Mesendoderm (in vitro differentiated cells): ENCODE measurements around the gene SLCO2B1. TPM values are rescaled to one million over a fixed set of nuclear protein-coding genes. Genes with fewer than 3 reads are reported as not detected.
"Not testable (repeated sequence)": the region's sequence is repeated elsewhere in the genome, so short reads cannot be mapped to it uniquely, and the experiment has no call there.

Experiments
- DNase-seq: peaks from one replicate; pipeline ENCODE4 v3.0.0; 2013
- H2AK5ac ChIP-seq: 2 replicates; pipeline ENCODE4 v1.6.1; 2013; ENCODE audit warnings: low read length, inconsistent platforms
- H2BK120ac ChIP-seq: 2 replicates; pipeline ENCODE4 v1.6.1; 2013; ENCODE audit warnings: low read depth, mild to moderate bottlenecking, low read length, moderate library complexity, mixed read lengths
- H2BK15ac ChIP-seq: replicated peaks from 2 replicates; pipeline ENCODE4 v1.6.1; 2013; ENCODE audit warnings: low read depth, mild to moderate bottlenecking, moderate library complexity
- H2BK5ac ChIP-seq: 2 replicates; pipeline ENCODE4 v1.6.1; 2013; ENCODE audit warnings: low read length, inconsistent platforms
- H3K18ac ChIP-seq: 2 replicates; pipeline ENCODE4 v1.6.1; 2013; ENCODE audit warnings: mild to moderate bottlenecking, low read length, mixed read lengths
- H3K23ac ChIP-seq: one replicate; pipeline ENCODE4 v1.6.1; 2013; ENCODE audit warnings: low read length
- H3K27ac ChIP-seq: 2 replicates; pipeline ENCODE4 v1.5.1; 2013; ENCODE audit warnings: low read depth, mild to moderate bottlenecking, inconsistent platforms, low read length, moderate library complexity
- H3K27me3 ChIP-seq: 2 replicates; pipeline ENCODE4 v1.6.1; 2013; ENCODE audit warnings: low read length, control low read depth, mild to moderate bottlenecking, inconsistent platforms; ENCODE audit not compliant: insufficient read depth, poor library complexity
- H3K36me3 ChIP-seq: 2 replicates; pipeline ENCODE4 v1.6.1; 2013; ENCODE audit warnings: low read length, inconsistent platforms; ENCODE audit not compliant: control insufficient read depth, insufficient read depth
- H3K4ac ChIP-seq: one replicate; pipeline ENCODE4 v1.6.1; 2013; ENCODE audit warnings: low read depth, mild to moderate bottlenecking, low read length, moderate library complexity
- H3K4me1 ChIP-seq: 2 replicates; pipeline ENCODE4 v1.6.1; 2013; ENCODE audit warnings: low read depth, low read length, inconsistent platforms; ENCODE audit not compliant: control insufficient read depth
- H3K4me2 ChIP-seq: 2 replicates; pipeline ENCODE4 v1.6.1; 2013; ENCODE audit warnings: low read length
- H3K4me3 ChIP-seq: 2 replicates; pipeline ENCODE4 v1.5.1; 2013; ENCODE audit warnings: mild to moderate bottlenecking, low read length
- H3K56ac ChIP-seq: one replicate; pipeline ENCODE4 v1.6.1; 2013; ENCODE audit warnings: low read length
- H3K79me1 ChIP-seq: 2 replicates; pipeline ENCODE4 v1.6.1; 2013; ENCODE audit warnings: low read length, inconsistent platforms
- H3K79me2 ChIP-seq: 2 replicates; pipeline ENCODE4 v1.6.1; 2013; ENCODE audit warnings: mild to moderate bottlenecking, low read length; ENCODE audit not compliant: control insufficient read depth, insufficient read depth
- H3K9ac ChIP-seq: 2 replicates; pipeline ENCODE4 v1.6.1; 2013; ENCODE audit warnings: low read length, inconsistent platforms
- H4K5ac ChIP-seq: one replicate; pipeline ENCODE4 v1.6.1; 2013; ENCODE audit warnings: low read length
- H4K8ac ChIP-seq: one replicate; pipeline ENCODE4 v1.6.1; 2013; ENCODE audit warnings: low read depth, mild to moderate bottlenecking, control low read depth, low read length, moderate library complexity
- WGBS: extraction: QIAGEN DNeasy Blood & Tissue Kit; methylation state at CpG from one replicate; pipeline ENCODE4 v1.1.7; 2013; ENCODE audit warnings: low lambda C conversion rate, missing lambda C conversion rate; ENCODE audit not compliant: insufficient coverage; ENCODE audit errors: extremely low coverage; 5-methylcytosine and 5-hydroxymethylcytosine counted together
- polyA plus RNA-seq, 2 experiments: library from polyadenylated mRNA; stranded (reverse); fragments of 200-250 nt; gene quantifications; one replicate each; pipeline ENCODE4 v1.2.3, GENCODE V29; 2013

Gene SLCO2B1, protein sequence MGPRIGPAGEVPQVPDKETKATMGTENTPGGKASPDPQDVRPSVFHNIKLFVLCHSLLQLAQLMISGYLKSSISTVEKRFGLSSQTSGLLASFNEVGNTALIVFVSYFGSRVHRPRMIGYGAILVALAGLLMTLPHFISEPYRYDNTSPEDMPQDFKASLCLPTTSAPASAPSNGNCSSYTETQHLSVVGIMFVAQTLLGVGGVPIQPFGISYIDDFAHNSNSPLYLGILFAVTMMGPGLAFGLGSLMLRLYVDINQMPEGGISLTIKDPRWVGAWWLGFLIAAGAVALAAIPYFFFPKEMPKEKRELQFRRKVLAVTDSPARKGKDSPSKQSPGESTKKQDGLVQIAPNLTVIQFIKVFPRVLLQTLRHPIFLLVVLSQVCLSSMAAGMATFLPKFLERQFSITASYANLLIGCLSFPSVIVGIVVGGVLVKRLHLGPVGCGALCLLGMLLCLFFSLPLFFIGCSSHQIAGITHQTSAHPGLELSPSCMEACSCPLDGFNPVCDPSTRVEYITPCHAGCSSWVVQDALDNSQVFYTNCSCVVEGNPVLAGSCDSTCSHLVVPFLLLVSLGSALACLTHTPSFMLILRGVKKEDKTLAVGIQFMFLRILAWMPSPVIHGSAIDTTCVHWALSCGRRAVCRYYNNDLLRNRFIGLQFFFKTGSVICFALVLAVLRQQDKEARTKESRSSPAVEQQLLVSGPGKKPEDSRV
- polyA plus RNA-seq (2013, experiment 1 of 2), result 0.01 TPM
- polyA plus RNA-seq (2013, experiment 2 of 2), result not detected

DNA sequence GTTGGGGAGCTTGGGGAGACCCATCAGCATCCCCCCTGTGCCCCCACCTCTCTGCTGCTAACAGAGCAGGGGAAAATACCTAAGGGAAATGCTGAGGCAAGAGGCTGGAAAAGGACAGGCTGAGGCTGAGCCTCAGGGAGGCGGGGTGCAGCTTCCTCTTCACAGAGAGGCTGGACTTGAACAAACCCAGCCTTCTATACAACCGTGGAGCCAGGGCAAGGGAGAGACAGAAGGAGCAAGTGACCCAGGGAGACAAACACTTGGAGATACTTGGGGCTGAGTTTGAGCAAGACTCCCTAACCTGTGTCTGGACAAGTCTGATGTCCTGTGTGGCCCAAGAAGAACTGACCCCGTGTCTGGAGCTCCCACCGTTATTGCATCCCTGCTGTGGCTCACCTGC is at the start of gene SLCO2B1:
SLCO2B1 (plus strand) TSS at position 229 of the 400 bp plus-strand sequence. CDS start 275 bp downstream, outside the sequence.
- Histone ChIP-seq H3K79me2 (no peaks in the 10 kb centered on the region), H3K27me3 (no peaks in the 10 kb centered on the region), H3K4me2 (no peak within 1 kb of the TSS), H2BK5ac (no peak within 1 kb of the TSS), H3K36me3 (no peaks in the 10 kb centered on the region), H3K9ac (no peak within 1 kb of the TSS), H2BK15ac (no peak within 1 kb of the TSS), H3K23ac (no peak within 1 kb of the TSS), H3K79me1 (no peaks in the 10 kb centered on the region), H3K27ac (no peak within 1 kb of the TSS), H3K4ac (no peak within 1 kb of the TSS), H4K5ac (no peak within 1 kb of the TSS), H2AK5ac (no peak within 1 kb of the TSS), H3K18ac (no peak within 1 kb of the TSS), H3K4me1 (no peaks in the 10 kb centered on the region), H3K56ac (no peak within 1 kb of the TSS), H2BK120ac (no peak within 1 kb of the TSS), H4K8ac (no peak within 1 kb of the TSS), H3K4me3 (no peak within 1 kb of the TSS)
- no peak for DNase-seq
- no CpG with 5 or more reads among the region's 4 CpGs for WGBS

DNA sequence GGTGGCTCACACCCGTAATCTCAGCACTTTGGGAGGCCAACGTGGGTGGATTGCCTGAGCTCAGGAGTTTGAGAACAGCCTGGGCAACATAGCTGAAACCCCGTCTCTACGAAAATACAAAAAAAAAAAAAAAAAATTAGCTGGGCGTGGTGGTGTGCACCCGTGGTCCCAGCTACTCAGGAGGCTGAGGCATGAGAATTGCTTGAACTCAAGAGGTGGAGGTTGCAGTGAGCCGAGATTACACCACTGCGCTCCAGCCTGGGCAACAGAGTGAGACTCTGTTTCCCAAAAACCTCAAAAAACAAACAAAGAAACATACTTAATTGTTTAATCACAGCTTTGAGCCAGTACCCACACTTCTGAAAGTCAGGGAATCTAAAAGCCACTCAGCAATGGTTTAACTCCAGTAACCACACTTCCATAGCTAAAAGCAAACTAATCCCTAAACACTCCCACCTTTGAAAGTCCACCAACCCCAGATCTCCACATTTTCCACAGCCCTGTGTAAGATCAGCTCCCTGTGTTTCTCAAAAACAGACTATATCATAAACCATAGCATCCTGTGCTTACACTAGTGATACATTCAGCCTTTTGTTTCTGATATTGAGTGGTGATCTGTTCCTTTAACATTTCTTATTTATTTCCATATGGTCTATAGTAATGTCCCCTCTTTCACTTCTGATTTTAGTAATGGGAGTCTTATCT is 49.3 kb upstream of the SLCO2B1 start:
- H3K36me3 ChIP-seq, result no peaks in the 10 kb centered on the region
- H2BK5ac ChIP-seq, result no peak overlapping the region
- no peaks in the 10 kb centered on the region for H3K79me1 ChIP-seq
- no peak overlapping the region for H3K9ac ChIP-seq
- H2BK120ac ChIP-seq, result no peak overlapping the region
- no peak overlapping the region for H4K8ac ChIP-seq
- H3K23ac ChIP-seq, result no peak overlapping the region
- no peak overlapping the region for H2BK15ac ChIP-seq
- no peaks in the 10 kb centered on the region for H3K4me1 ChIP-seq
- H3K4me2 ChIP-seq, result no peak overlapping the region
- no peaks in the 10 kb centered on the region for H3K27me3 ChIP-seq
- no peak overlapping the region for H3K56ac ChIP-seq
- H3K4me3 ChIP-seq, result no peak overlapping the region
- H3K27ac ChIP-seq, result no peak overlapping the region
- no peaks in the 10 kb centered on the region for H3K79me2 ChIP-seq
- H3K18ac ChIP-seq, result no peak overlapping the region
- no peak for DNase-seq
- WGBS, result no CpG with 5 or more reads among the region's 8 CpGs
- no peak overlapping the region for H2AK5ac ChIP-seq
- no peak overlapping the region for H3K4ac ChIP-seq
- H4K5ac ChIP-seq, result no peak overlapping the region

DNA sequence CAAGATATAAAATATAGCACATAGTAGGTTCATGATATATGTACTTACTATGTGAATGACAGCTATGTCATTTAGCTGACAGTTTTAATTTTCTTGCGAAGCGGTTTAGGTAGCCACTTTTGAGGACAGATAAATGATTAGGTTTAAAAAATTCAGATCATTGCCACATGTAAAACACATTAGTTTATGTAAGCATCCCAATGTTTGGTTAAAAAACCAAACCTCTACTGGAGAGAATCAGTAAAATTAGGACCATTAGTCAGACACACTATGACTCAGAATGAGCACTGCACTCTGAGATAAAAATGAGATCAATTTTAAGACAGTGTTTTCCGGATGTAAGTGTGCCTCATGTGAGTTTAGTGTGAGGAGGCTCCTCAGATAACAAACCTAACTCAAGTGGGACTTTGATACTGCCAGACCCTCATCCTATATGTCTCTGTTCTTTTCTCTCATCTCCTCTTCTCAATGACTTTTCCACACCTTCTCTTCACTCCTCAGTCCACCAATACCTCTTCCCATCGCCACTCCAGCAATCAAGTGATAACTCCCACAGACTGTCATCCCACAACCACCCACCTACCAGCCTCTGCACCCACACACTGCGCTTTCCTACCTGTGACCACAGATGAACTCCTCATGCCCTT is 47.4 kb upstream of the SLCO2B1 start:
- Histone ChIP-seq H2BK5ac (no peak overlapping the region), H4K8ac (no peak overlapping the region), H3K9ac (no peak overlapping the region), H3K36me3 (no peaks in the 10 kb centered on the region), H3K4me1 (no peaks in the 10 kb centered on the region), H3K18ac (no peak overlapping the region), H2BK120ac (no peak overlapping the region), H3K4me2 (no peak overlapping the region), H3K23ac (no peak overlapping the region), H4K5ac (no peak overlapping the region), H3K79me1 (no peaks in the 10 kb centered on the region), H2BK15ac (no peak overlapping the region), H3K79me2 (no peaks in the 10 kb centered on the region), H3K4me3 (no peak overlapping the region), H3K27ac (no peak overlapping the region), H2AK5ac (no peak overlapping the region), H3K56ac (no peak overlapping the region), H3K4ac (no peak overlapping the region), H3K27me3 (no peaks in the 10 kb centered on the region)
- no peak for DNase-seq
- no CpG with 5 or more reads among the region's 5 CpGs for WGBS

DNA sequence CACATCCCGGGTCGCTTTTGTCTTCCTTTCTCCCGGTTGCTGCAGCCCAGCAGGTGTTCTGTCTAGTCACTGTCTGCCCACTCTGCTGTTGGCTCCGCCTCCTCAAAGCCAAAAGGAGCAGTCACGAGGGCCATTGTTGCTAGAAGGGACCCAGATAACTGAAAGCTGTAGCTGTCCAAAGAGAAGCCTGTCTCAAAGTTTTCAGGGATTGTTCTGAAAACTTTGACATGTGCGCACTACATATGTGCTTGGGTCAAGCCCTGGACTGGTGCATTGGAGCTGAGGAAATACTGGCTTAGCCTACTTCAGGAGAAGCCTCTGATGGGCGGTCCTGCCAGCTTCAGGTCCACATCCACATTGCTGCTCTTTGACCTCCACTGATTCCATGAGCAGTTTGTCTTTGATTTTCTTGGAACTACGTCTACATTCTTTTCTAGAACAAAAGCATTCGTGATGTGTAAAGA is 45.4 kb upstream of the SLCO2B1 start:
- Histone ChIP-seq H2BK5ac (no peak overlapping the region), H3K18ac (no peak overlapping the region), H3K4me2 (no peak overlapping the region), H3K9ac (no peak overlapping the region), H3K27ac (no peak overlapping the region), H4K5ac (no peak overlapping the region), H3K27me3 (no peaks in the 10 kb centered on the region), H3K79me1 (no peaks in the 10 kb centered on the region), H3K36me3 (no peaks in the 10 kb centered on the region), H3K4me1 (no peaks in the 10 kb centered on the region), H3K23ac (no peak overlapping the region), H2AK5ac (no peak overlapping the region), H3K4ac (no peak overlapping the region), H3K4me3 (no peak overlapping the region), H2BK15ac (no peak overlapping the region), H4K8ac (no peak overlapping the region), H2BK120ac (no peak overlapping the region), H3K56ac (no peak overlapping the region), H3K79me2 (no peaks in the 10 kb centered on the region)
- peak; percentile 89 for DNase-seq
- WGBS, result no CpG with 5 or more reads among the region's 9 CpGs

DNA sequence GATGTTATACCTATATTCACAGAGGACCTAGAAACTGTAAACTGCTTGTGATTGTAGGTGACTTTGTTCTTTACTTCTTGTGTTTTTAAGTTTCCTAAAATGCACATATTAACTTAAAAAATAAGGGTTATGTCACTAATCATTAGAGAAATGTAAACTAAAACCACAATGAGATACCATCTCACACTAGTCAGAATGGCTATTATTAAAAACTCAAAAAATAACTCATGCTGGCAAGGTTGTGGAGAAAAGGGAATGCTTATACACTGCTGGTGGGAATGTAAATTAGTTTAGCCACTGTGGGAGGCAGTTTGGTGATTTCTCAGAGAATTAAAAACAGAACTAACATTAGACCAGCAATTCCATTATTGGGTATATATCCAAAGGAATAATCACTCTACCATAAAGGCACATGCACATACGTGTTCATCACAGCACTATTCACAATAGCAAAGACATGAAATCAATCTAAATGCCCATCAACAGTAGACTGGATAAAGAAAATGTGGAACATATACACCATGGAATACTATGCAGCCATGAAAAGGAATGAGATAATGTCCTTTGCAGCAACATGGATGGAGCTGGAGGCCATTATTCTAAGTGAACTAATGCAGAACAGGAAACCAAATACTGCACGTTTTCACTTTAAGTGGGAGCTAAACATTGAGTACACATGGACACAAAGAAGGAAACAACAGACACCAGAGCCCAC is 44.8 kb upstream of the SLCO2B1 start:
- not testable (repeated sequence) for H3K18ac ChIP-seq, H3K27me3 ChIP-seq, H2BK5ac ChIP-seq, H3K27ac ChIP-seq, H3K79me1 ChIP-seq, H3K23ac ChIP-seq, H3K4me1 ChIP-seq, H3K4me2 ChIP-seq, H2BK120ac ChIP-seq, H2BK15ac ChIP-seq, H3K56ac ChIP-seq, H3K79me2 ChIP-seq, H4K8ac ChIP-seq, H3K36me3 ChIP-seq, H3K9ac ChIP-seq, H4K5ac ChIP-seq, H2AK5ac ChIP-seq, H3K4me3 ChIP-seq, DNase-seq, H3K4ac ChIP-seq
- WGBS, result no CpG with 5 or more reads among the region's 2 CpGs
